CD4-positive, CD25-positive, alpha-beta regulatory T cell (primary cell): ENCODE data around the gene RDH13. TPM values are rescaled to one million over a fixed set of nuclear protein-coding genes. Genes with fewer than 3 reads are reported as not detected.

Experiments used
- ATAC-seq, 2 donors: fragments of 150-1000 bp; cut with Tn5 transposase; one replicate each; pipeline ENCODE4 v1.10.0; 2021; ENCODE audit warnings: low read depth in 2 of 2, moderate number of reproducible peaks in 2 of 2, moderate library complexity in 1 of 2
- DNase-seq, 3 donors: peaks; one replicate each; pipeline versions ENCODE4 v3.0.0 to v3.0.0-alpha.2; 2012 to 2022; ENCODE audit warnings: mixed read lengths in 1 of 3
- H3K27ac ChIP-seq: one replicate; pipeline ENCODE4 v1.7.0; 2013; ENCODE audit warnings: mild to moderate bottlenecking, low read length; ENCODE audit not compliant: insufficient read depth, poor library complexity, severe bottlenecking
- H3K27me3 ChIP-seq: one replicate; pipeline ENCODE4 v1.7.0; 2013; ENCODE audit warnings: low read length; ENCODE audit not compliant: control insufficient read depth, insufficient read depth
- H3K36me3 ChIP-seq: one replicate; pipeline ENCODE4 v1.7.0; 2013; ENCODE audit warnings: mild to moderate bottlenecking, low read length, moderate library complexity; ENCODE audit not compliant: control insufficient read depth, insufficient read depth
- H3K4me1 ChIP-seq: 2 replicates; pipeline ENCODE4 v1.7.0; 2013; ENCODE audit warnings: mild to moderate bottlenecking, low read length; ENCODE audit not compliant: insufficient read depth, control insufficient read depth, poor library complexity, severe bottlenecking
- H3K4me3 ChIP-seq: one replicate; pipeline ENCODE4 v1.7.0; 2013; ENCODE audit warnings: low read depth, mild to moderate bottlenecking, low read length, moderate library complexity
- H3K9me3 ChIP-seq, 2 experiments: 1 replicate in 1 of 2; 2 replicates in 1 of 2; pipeline ENCODE4 v1.7.0; 2013; ENCODE audit warnings: low read length in 2 of 2, mild to moderate bottlenecking in 1 of 2, moderate library complexity in 1 of 2; ENCODE audit not compliant: control insufficient read depth in 2 of 2
- H3K27ac Mint-ChIP-seq, 3 donors: one replicate each; pipeline ENCODE4 v1.8.0; 2020 to 2022; ENCODE audit warnings: mild to moderate bottlenecking in 3 of 3, mixed read lengths in 3 of 3, moderate library complexity in 2 of 3
- H3K27me3 Mint-ChIP-seq: one replicate; pipeline ENCODE4 v1.8.0; 2022; ENCODE audit warnings: mild to moderate bottlenecking, mixed read lengths
- H3K36me3 Mint-ChIP-seq: one replicate; pipeline ENCODE4 v1.8.0; 2020; ENCODE audit warnings: mixed read lengths
- H3K4me1 Mint-ChIP-seq, 4 donors: one replicate each; pipeline ENCODE4 v1.8.0; 2020 to 2022; ENCODE audit warnings: mixed read lengths in 4 of 4, mild to moderate bottlenecking in 1 of 4
- H3K4me3 Mint-ChIP-seq, 4 donors: one replicate each; pipeline ENCODE4 v1.8.0; 2020 to 2022; ENCODE audit warnings: mild to moderate bottlenecking in 4 of 4, mixed read lengths in 4 of 4, moderate library complexity in 3 of 4
- H3K9me3 Mint-ChIP-seq, 7 donors: one replicate each; pipeline ENCODE4 v1.8.0; 2020 to 2022; ENCODE audit warnings: mixed read lengths in 7 of 7, mild to moderate bottlenecking in 3 of 7, moderate library complexity in 2 of 7
- polyA plus RNA-seq, 4 donors: library from polyadenylated mRNA; unstranded; fragments of 300-500 nt; fragmentation: Illumina TruSeq; gene quantifications; one replicate each; pipeline ENCODE4 v1.2.3, GENCODE V29; 2021
- total RNA-seq: library from RNA; stranded (reverse); gene quantifications from one replicate; pipeline ENCODE4 v1.2.3, GENCODE V29; 2022

RDH13 gene
- total and polyA plus RNA-seq, 5 donors from 2014 or later, result 9.1 to 16.1 (median 14.1) TPM

DNA sequence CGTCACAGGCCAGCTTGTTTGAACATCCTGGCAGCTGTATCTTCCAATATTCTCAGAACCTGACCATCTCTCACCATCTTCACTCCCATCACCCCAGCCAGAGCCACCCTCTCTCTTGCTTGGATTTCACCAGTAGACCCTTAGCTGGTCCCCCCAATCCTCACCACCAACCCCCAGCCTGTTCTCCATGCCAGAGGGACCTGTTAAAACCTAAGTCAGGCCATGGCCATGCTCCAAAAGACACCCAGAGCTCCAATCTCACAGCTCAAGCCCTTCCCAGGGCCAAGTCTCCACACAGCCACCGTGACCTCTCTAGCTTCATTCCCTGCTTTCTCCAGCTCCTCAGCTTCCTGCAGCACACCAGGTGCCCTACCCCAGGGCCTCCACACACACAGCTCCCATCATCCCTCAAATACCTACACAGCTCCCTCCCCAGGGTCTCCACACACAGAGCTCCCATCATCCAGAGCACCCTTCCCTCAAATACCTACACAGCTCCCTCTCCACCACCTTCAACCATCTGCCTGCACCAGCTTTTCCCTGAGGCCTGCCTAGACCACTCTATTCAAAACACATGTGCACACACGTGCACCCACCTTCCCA, 26.5 kb upstream of the RDH13 start:
- H3K4me3 Mint-ChIP-seq, result peak overlapping the region in 2 of 4 donors; percentile 19 to 24
- peaks cover 0 to 4% (median 0%) of the 10 kb centered on the region in 7 donors for H3K9me3 Mint-ChIP-seq
- no peak overlapping the region for H3K27ac Mint-ChIP-seq
- ATAC-seq (no peak), DNase-seq (no peak)
- Histone ChIP-seq H3K4me1 (peaks cover 21% of the 10 kb centered on the region), H3K27ac (no peak overlapping the region), H3K4me3 (no peak overlapping the region), H3K27me3 (peaks cover 7% of the 10 kb centered on the region), H3K36me3 (peaks cover 5% of the 10 kb centered on the region), H3K9me3 (no peaks in the 10 kb centered on the region)
- H3K27me3 Mint-ChIP-seq, result peaks cover 46% of the 10 kb centered on the region
- H3K4me1 Mint-ChIP-seq, result peaks cover 0 to 26% (median 15%) of the 10 kb centered on the region in 4 donors
- H3K36me3 Mint-ChIP-seq, result peaks cover 19% of the 10 kb centered on the region

DNA sequence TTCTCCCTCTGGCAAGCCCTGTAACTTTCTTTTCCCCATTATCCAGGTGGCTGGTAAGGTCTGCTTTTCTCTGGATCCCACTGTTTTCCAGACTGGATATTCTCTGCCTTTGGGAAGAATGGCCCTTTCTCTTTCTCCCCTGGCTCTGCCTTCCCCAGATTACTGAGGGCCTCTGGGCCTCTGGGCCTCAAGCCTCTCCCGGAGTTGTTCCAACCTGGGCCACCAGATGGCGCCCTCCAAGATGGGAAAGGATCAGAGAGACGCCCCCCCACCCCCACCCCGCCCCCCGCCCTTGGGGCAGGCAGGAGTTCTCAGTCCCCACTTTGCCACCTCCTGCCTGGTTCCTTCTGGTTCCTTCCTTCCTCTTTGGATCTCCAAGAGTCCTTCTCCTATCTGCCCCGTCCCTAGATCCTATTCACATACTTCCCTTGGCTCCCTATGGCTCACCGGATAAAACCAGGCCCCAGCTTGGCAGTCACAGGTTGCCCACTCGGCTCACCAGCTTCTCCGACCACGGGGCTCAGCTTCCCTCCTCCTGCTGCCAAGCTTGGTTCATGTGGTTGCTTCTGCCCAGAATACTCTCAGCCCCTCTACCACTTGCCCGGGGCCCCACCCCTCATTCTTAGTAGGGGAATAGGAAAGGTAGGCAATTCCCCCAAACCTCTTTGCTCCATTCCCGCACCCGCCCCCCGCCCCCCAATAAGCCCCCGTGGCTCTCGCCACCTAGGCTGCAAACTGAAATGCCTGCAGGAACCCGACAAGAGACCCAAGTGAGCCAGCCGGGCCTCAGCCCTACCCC, 25.8 kb upstream of the RDH13 start:
- no peaks in the 10 kb centered on the region for H3K9me3 ChIP-seq
- ATAC-seq (peak in 1 of 2 donors; percentile 43), DNase-seq (peak; percentile 58 to 61 (median 60))
- peaks cover 7% of the 10 kb centered on the region for H3K27me3 ChIP-seq
- H3K4me1 ChIP-seq, result peaks cover 21% of the 10 kb centered on the region
- H3K27ac ChIP-seq, result no peak overlapping the region
- H3K4me1 Mint-ChIP-seq, result peaks cover 0 to 26% (median 15%) of the 10 kb centered on the region in 4 donors
- H3K4me3 ChIP-seq, result no peak overlapping the region
- H3K36me3 ChIP-seq, result peaks cover 5% of the 10 kb centered on the region
- peak overlapping the region in 1 of 3 donors; percentile 49 for H3K27ac Mint-ChIP-seq
- peak overlapping the region; percentile 65 to 92 (median 68) for H3K4me3 Mint-ChIP-seq
- peaks cover 0 to 7% (median 0%) of the 10 kb centered on the region in 7 donors for H3K9me3 Mint-ChIP-seq
- peaks cover 19% of the 10 kb centered on the region for H3K36me3 Mint-ChIP-seq
- H3K27me3 Mint-ChIP-seq, result peaks cover 52% of the 10 kb centered on the region

DNA sequence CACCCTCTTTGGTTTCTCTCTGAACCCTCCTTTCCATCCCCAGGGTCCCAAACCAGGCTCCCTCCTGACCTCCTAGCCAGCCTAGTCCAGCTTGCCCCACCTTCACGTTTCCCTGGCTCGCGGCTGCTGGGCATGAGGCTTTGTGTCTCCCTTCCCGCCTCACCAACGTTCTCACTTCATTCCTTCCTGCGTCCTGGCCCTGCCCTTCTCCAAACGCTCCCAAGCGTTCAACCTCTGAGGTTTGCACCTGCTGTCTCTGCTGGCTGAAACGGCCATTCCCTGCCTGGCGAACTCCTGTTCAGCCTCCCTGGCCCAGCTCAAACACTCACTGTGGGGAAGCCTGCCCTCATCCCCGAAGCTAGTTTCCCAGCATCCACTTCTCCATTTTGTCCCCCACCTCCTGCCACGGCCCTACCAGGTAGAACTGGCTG, 25.1 kb upstream of the RDH13 start:
- H3K27me3 ChIP-seq, result peaks cover 9% of the 10 kb centered on the region
- no peak for ATAC-seq
- peak overlapping the region; percentile 65 to 92 (median 68) for H3K4me3 Mint-ChIP-seq

DNA sequence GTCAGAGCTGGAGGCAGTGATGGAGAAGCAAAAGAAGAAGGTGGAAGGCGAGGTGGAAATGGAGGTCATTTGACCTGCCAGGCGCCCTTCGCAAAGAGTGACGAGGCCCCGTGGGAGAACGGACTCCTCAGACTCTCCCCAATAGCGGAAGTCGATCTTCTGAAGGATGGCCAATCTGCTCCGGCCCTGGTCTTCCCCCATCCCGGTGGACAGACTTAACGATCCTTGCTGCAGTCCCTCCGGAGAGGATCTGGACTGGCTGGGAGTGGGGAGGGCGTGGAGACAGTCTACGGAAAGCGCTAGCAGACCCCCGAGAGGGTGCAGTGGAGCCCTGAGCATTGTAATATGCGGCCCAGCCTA, 24.6 kb upstream of the RDH13 start:
- DNase-seq (no peak), ATAC-seq (no peak)
- Histone ChIP-seq H3K36me3 (peaks cover 5% of the 10 kb centered on the region), H3K27me3 (peaks cover 9% of the 10 kb centered on the region), H3K9me3 (no peaks in the 10 kb centered on the region), H3K4me1 (peaks cover 22% of the 10 kb centered on the region), H3K27ac (no peak overlapping the region), H3K4me3 (no peak overlapping the region)
- peak overlapping the region; percentile 16 to 79 (median 68) for H3K4me3 Mint-ChIP-seq
- H3K27me3 Mint-ChIP-seq, result peaks cover 60% of the 10 kb centered on the region
- H3K9me3 Mint-ChIP-seq, result peaks cover 0 to 8% (median 0%) of the 10 kb centered on the region in 7 donors
- peaks cover 19% of the 10 kb centered on the region for H3K36me3 Mint-ChIP-seq
- H3K27ac Mint-ChIP-seq, result no peak overlapping the region
- peaks cover 0 to 32% (median 15%) of the 10 kb centered on the region in 4 donors for H3K4me1 Mint-ChIP-seq

More for the DNA sequence above, 25.1 kb upstream of the RDH13 start:
- H3K4me1 ChIP-seq, result peaks cover 21% of the 10 kb centered on the region
- H3K4me3 ChIP-seq, result no peak overlapping the region
- H3K36me3 ChIP-seq, result peaks cover 5% of the 10 kb centered on the region
- no peaks in the 10 kb centered on the region for H3K9me3 ChIP-seq
- Mint-ChIP-seq H3K27ac (peak overlapping the region in 1 of 3 donors; percentile 49), H3K9me3 (peaks cover 0 to 7% (median 0%) of the 10 kb centered on the region in 7 donors), H3K27me3 (peaks cover 56% of the 10 kb centered on the region), H3K4me1 (peaks cover 0 to 29% (median 15%) of the 10 kb centered on the region in 4 donors), H3K36me3 (peaks cover 19% of the 10 kb centered on the region)
- no peak overlapping the region for H3K27ac ChIP-seq
- DNase-seq, result no peak

DNA sequence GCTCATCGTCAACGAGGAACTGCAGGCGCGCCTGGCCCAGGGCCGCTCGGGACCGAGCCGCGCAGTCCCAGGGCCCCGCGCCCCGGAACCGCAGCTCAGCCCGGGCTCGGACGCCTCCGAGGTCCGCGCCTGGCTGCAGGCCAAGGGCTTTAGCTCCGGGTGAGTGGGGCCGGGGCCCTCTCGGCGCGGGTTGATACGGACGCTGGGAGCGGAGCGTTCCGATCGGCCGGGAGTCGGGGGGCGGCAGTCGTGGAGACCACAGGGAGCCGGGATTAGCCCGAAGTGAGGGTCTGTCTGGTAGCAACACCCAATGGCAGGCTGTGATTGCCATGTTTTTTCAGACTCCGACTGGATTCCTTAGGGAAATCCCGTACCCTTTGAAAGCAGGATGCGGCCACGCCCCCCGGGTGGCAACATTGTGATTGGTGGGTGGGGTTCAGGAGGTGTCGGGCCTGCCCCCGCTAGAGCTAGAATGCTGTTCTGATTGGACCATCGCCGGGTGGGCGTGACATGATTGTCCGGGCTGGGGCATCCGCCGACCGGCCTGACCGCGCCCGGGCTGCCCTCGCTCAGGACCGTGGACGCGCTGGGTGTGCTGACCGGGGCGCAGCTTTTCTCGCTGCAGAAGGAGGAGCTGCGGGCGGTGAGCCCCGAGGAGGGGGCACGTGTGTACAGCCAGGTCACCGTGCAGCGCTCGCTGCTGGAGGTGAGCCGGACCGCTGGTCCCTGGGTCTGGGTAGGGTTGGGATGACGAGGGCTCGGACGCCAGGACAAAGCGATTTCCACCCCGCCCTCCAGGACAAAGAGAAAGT, 24.0 kb upstream of the RDH13 start:
- peaks cover 64% of the 10 kb centered on the region for H3K27me3 Mint-ChIP-seq

DNA sequence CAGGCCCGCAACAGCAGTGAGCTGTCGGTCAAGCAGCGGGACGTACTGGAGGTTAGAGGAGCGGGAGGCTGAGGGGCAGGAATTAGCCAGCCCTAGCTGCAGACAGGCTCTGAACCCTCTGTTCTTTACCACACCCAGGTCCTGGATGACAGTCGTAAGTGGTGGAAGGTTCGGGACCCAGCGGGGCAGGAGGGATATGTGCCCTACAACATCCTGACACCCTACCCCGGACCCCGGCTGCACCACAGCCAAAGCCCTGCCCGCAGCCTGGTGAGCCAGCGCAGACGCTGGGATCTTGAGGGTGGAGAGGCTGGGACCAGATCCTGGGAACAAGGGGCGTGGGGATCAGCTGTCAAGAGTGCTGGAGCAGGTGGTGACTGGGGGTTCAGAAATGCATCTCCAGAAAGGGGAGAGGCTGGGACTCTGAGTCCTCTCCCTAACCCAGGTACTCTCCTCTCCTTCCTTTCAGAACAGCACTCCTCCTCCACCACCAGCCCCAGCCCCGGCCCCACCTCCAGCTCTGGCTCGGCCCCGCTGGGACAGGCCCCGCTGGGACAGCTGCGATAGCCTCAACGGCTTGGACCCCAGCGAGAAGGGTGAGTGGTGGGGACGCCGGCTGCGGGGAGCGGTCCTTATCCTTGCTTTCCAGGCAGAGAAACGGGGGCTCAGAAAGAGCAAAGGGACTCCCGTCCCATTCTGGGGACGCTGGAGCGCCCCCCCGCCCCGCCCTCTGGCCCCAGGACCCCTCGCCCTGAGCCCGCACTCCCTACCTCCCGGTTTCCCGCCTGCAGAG, 23.2 kb upstream of the RDH13 start:
- H3K4me1 ChIP-seq, result peaks cover 36% of the 10 kb centered on the region
- H3K9me3 ChIP-seq, result no peaks in the 10 kb centered on the region
- ATAC-seq (no peak), DNase-seq (no peak)
- no peak overlapping the region for H3K27ac ChIP-seq
- H3K27me3 ChIP-seq, result peaks cover 9% of the 10 kb centered on the region
- H3K4me1 Mint-ChIP-seq, result peaks cover 0 to 44% (median 18%) of the 10 kb centered on the region in 4 donors
- H3K27me3 Mint-ChIP-seq, result peaks cover 71% of the 10 kb centered on the region
- H3K27ac Mint-ChIP-seq, result no peak overlapping the region
- H3K36me3 Mint-ChIP-seq, result peaks cover 19% of the 10 kb centered on the region
- H3K9me3 Mint-ChIP-seq, result peaks cover 0 to 8% (median 0%) of the 10 kb centered on the region in 7 donors
- H3K36me3 ChIP-seq, result peaks cover 5% of the 10 kb centered on the region
- no peak overlapping the region for H3K4me3 ChIP-seq
- H3K4me3 Mint-ChIP-seq, result peak overlapping the region in 3 of 4 donors; percentile 56 to 70 (median 66)

More for the DNA sequence above, 24.0 kb upstream of the RDH13 start:
- Histone ChIP-seq H3K27ac (no peak overlapping the region), H3K36me3 (peaks cover 5% of the 10 kb centered on the region), H3K27me3 (peaks cover 9% of the 10 kb centered on the region), H3K4me3 (no peak overlapping the region), H3K4me1 (peaks cover 28% of the 10 kb centered on the region), H3K9me3 (no peaks in the 10 kb centered on the region)
- H3K4me3 Mint-ChIP-seq, result peak overlapping the region; percentile 16 to 79 (median 68)
- peaks cover 19% of the 10 kb centered on the region for H3K36me3 Mint-ChIP-seq
- peaks cover 0 to 38% (median 15%) of the 10 kb centered on the region in 4 donors for H3K4me1 Mint-ChIP-seq
- peak; percentile 35 to 41 for ATAC-seq
- peaks cover 0 to 8% (median 0%) of the 10 kb centered on the region in 7 donors for H3K9me3 Mint-ChIP-seq
- peak in 2 of 3 donors; percentile 42 to 54 for DNase-seq
- H3K27ac Mint-ChIP-seq, result no peak overlapping the region
